Measurements from ENCODE around the gene TCP11L1. TPM values are rescaled to one million over a fixed set of nuclear protein-coding genes. Genes with fewer than 3 reads are reported as not detected.
"Not testable (repeated sequence)": the region's sequence is repeated elsewhere in the genome, so short reads cannot be mapped to it uniquely, and the experiment has no call there.

TCP11L1 gene
- total RNA-seq, 4 donors from 2014 or later, result 39.6 to 66.0 (median 58.3) TPM

DNA sequence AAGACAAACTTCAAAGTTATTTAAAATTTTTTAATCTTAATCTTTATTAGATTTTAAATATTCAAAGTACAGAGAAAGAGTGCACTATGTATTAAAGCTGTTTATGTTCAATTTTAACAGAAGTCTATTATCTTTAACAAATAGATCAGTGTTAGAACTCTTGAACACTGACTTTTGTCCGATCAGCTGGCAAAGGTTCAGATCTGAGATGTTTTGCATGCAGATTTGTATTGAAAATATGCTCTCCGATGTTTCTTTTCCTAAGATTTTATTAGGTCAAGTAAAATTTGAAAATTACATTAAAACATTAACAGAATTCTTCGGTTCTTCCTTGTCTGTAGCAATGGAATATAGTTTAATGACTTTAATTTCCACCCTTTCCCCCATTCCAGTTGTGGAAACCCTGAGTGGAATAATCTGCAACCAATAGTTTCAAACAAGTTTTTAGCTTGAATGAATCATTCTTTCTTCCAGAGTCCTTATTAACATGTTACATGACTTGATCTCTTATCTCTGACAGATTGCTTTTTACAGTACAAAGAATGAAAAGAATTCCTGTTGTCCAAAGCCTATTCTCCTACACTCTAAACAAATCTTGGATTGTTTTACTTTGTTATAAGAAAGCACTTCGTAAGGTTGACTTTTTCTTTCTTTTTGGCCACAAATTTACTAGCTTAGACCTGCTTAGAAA is 11.4 kb upstream of the TCP11L1 start:
- Histone ChIP-seq H3K36me3 (peaks cover 0 to 3% (median 0%) of the 10 kb centered on the region in 4 donors), H3K4me3 (no peak overlapping the region), H3K27me3 (no peaks in the 10 kb centered on the region), H3K9me3 (no peaks in the 10 kb centered on the region), H3K4me1 (no peaks in the 10 kb centered on the region), H3K27ac (replicated peaks in 1 of 4) (no peak overlapping the region)
- DNase-seq (ENCODE audit: extremely low spot score), result no peak
- intact Hi-C loops (cut with DNase I), result no loop called here
- 58% methylated on average over 4 of the region's 4 CpGs for WGBS
- no peak for TF ChIP-seq EP300 (IDR thresholded peaks at IDR 0.05)
- TF ChIP-seq, protein P1, sequence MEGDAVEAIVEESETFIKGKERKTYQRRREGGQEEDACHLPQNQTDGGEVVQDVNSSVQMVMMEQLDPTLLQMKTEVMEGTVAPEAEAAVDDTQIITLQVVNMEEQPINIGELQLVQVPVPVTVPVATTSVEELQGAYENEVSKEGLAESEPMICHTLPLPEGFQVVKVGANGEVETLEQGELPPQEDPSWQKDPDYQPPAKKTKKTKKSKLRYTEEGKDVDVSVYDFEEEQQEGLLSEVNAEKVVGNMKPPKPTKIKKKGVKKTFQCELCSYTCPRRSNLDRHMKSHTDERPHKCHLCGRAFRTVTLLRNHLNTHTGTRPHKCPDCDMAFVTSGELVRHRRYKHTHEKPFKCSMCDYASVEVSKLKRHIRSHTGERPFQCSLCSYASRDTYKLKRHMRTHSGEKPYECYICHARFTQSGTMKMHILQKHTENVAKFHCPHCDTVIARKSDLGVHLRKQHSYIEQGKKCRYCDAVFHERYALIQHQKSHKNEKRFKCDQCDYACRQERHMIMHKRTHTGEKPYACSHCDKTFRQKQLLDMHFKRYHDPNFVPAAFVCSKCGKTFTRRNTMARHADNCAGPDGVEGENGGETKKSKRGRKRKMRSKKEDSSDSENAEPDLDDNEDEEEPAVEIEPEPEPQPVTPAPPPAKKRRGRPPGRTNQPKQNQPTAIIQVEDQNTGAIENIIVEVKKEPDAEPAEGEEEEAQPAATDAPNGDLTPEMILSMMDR (IDR thresholded peaks at IDR 0.05), result no peak
- TF ChIP-seq POLR2AphosphoS5 (IDR thresholded peaks at IDR 0.05), result no peak
- TF ChIP-seq POLR2A (IDR thresholded peaks at IDR 0.05; ENCODE audit: low read depth), result no peak

DNA sequence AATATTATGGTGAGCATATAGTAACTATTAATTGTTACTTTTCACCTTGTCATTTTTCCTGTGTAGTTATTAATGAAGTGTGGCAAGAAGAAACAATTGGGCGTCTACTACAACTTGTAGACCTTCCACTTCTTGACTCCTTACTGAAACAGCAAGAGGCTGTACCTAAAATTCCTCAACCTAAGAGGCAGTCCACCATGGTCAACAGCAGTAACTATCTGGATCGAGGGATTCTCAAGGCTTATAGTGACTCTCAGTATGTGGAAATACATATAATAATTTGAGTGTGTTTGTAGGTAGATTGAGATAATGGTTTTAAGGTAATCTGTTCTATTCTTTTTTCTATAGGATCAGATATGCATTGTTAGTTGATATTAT is 10.8 kb upstream of the TCP11L1 start:
- no peak for TF ChIP-seq POLR2A (IDR thresholded peaks at IDR 0.05; ENCODE audit: low read depth)
- TF ChIP-seq POLR2AphosphoS5 (IDR thresholded peaks at IDR 0.05), result no peak
- TF ChIP-seq EP300 (IDR thresholded peaks at IDR 0.05), result no peak
- TF ChIP-seq, protein P1 (IDR thresholded peaks at IDR 0.05), result no peak
- no peak for DNase-seq (ENCODE audit: extremely low spot score)
- intact Hi-C loops (cut with DNase I), result no loop called here
- 61% methylated on average over 2 of the region's 2 CpGs for WGBS
- H3K36me3 ChIP-seq, result peaks cover 0 to 3% (median 0%) of the 10 kb centered on the region in 4 donors
- H3K27ac ChIP-seq (replicated peaks in 1 of 4), result no peak overlapping the region
- H3K4me3 ChIP-seq, result no peak overlapping the region
- no peaks in the 10 kb centered on the region for H3K4me1 ChIP-seq
- no peaks in the 10 kb centered on the region for H3K9me3 ChIP-seq
- no peaks in the 10 kb centered on the region for H3K27me3 ChIP-seq

DNA sequence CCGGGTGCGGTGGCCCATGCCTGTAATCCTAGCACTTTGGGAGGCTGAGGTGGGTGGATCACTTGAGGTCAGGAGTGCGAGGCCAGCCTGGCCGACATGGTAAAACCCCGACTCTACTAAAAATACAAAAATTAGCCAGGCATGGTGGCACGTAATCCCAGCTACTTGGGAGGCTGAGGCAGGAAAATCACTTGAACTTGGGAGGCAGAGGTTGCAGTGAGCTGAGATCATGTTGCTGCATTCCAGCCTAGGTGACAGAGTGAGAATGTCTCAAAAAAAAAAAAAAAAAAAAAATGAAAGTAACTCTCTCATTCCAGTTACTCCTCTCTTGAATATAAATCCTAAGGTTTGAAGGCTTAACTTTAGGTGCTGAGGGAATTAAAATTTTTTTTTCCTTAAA is 10.2 kb upstream of the TCP11L1 start:
- intact Hi-C loops (cut with DNase I); DNase-seq (ENCODE audit: extremely low spot score); H3K27ac ChIP-seq (replicated peaks in 1 of 4); H3K9me3 ChIP-seq; H3K4me3 ChIP-seq; H3K4me1 ChIP-seq; H3K27me3 ChIP-seq; H3K36me3 ChIP-seq: not testable (repeated sequence)
- 93% methylated on average over 6 of the region's 6 CpGs for WGBS

DNA sequence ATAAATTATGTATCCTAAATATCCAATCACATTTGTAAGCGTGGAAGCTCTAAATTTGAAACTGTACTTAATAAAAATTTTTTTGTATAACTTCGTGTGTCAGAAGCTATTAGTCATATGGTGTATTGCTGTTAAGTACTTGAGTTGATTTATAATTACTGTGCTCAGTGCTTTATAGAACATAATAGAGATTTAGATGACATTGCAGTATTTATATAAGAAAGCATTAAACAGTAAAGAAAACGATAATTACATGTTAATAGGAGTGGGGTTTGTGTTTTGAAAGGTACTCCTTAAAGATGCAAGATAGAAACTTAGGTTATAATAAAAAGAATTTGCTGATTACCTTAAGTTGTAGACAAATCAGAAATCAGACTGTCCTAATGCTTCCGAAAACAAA is 5.9 kb upstream of the TCP11L1 start:
- WGBS, result 78% methylated on average over 4 of the region's 4 CpGs
- Histone ChIP-seq H3K4me3 (no peak overlapping the region), H3K4me1 (peaks cover 0 to under 1% (median 0%) of the 10 kb centered on the region in 4 donors), H3K27ac (replicated peaks in 1 of 4) (no peak overlapping the region), H3K27me3 (no peaks in the 10 kb centered on the region), H3K36me3 (peaks cover 0 to 3% (median 0%) of the 10 kb centered on the region in 4 donors), H3K9me3 (no peaks in the 10 kb centered on the region)
- TF ChIP-seq POLR2AphosphoS5 (IDR thresholded peaks at IDR 0.05), result no peak
- no peak for TF ChIP-seq EP300 (IDR thresholded peaks at IDR 0.05)
- TF ChIP-seq, protein P1 (IDR thresholded peaks at IDR 0.05), result no peak
- no peak for TF ChIP-seq POLR2A (IDR thresholded peaks at IDR 0.05; ENCODE audit: low read depth)
- no peak for DNase-seq (ENCODE audit: extremely low spot score)
- intact Hi-C loops (cut with DNase I), result no loop called here

DNA sequence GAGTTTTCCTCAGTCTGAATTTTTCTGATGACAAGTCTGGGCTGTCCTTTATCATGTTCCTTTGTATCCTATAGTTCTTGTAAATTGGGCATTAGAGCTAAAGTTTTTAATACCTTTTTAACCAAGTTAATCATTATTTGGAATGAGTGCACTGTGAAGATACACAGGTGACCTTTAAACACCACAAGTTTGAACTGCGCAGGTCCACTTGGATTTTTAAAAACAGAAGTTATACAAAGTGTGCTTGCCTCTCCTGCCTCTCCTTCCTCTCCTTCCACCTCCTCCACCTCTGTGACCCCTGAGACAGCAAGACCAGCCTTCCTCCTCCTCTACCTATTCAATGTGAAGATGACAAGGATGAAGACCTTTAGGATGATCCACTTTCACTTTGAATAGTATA is 4.4 kb upstream of the TCP11L1 start:
- H3K9me3 ChIP-seq, result no peaks in the 10 kb centered on the region
- peaks cover 0 to 3% (median 0%) of the 10 kb centered on the region in 4 donors for H3K36me3 ChIP-seq
- WGBS, result 100% methylated on average over 1 of the region's 1 CpG
- intact Hi-C loops (cut with DNase I), result loop anchor here (5.0 kb wide), 1 partner anchor 143 kb away; the partner anchor contains the start of gene QSER1
- no peak for TF ChIP-seq POLR2AphosphoS5 (IDR thresholded peaks at IDR 0.05)
- no peak for TF ChIP-seq POLR2A (IDR thresholded peaks at IDR 0.05; ENCODE audit: low read depth)
- TF ChIP-seq, protein P1 (IDR thresholded peaks at IDR 0.05), result no peak
- TF ChIP-seq EP300 (IDR thresholded peaks at IDR 0.05), result no peak
- peaks cover 0 to 4% (median 1%) of the 10 kb centered on the region in 4 donors for H3K4me1 ChIP-seq
- H3K4me3 ChIP-seq, result no peak overlapping the region
- H3K27me3 ChIP-seq, result no peaks in the 10 kb centered on the region
- H3K27ac ChIP-seq (replicated peaks in 1 of 4), result no peak overlapping the region
- DNase-seq (ENCODE audit: extremely low spot score), result no peak
